Uterus (tissue), 4 donors: ENCODE measurements around the gene IRF2. TPM values are rescaled to one million over a fixed set of nuclear protein-coding genes. Genes with fewer than 3 reads are reported as not detected.

Source experiments
- DNase-seq, 2 donors: peaks; one replicate each; pipeline ENCODE4 v3.0.0-alpha.2; 2019 to 2020
- H3K27ac ChIP-seq, 2 donors: fragments of 200-600 bp; sonication (generic); 1 replicate in 1 of 2; 2 replicates in 1 of 2; pipeline ENCODE4 v1.5.1; 2016 to 2018
- H3K27me3 ChIP-seq, 2 donors: fragments of 200-600 bp; sonication (generic); one replicate each; pipeline ENCODE4 v1.5.1; 2018 to 2019; ENCODE audit warnings: control low read depth in 1 of 2
- H3K36me3 ChIP-seq, 2 donors: fragments of 200-600 bp; sonication (generic); one replicate each; pipeline ENCODE4 v1.5.1; 2019; ENCODE audit warnings: control low read depth in 1 of 2
- H3K4me1 ChIP-seq, 2 donors: fragments of 200-600 bp; sonication (generic); one replicate each; pipeline ENCODE4 v1.5.1; 2018 to 2019; ENCODE audit warnings: control low read depth in 1 of 2
- H3K4me3 ChIP-seq, 2 donors: fragments of 200-600 bp; sonication (generic); 1 replicate in 1 of 2; 2 replicates in 1 of 2; pipeline ENCODE4 v1.5.1; 2018 to 2019; ENCODE audit warnings: mild to moderate bottlenecking in 1 of 2
- H3K9me3 ChIP-seq, 2 donors: fragments of 200-600 bp; sonication (generic); one replicate each; pipeline ENCODE4 v1.5.1; 2019; ENCODE audit warnings: control low read depth in 1 of 2
- CTCF ChIP-seq, 4 experiments: fragments of 200-600 bp in 2 of 4; fragments of 450-650 bp in 2 of 4; sonication (generic) in 2 of 4; IDR thresholded peaks; one replicate each; pipeline ENCODE4 v1.5.1; 2016 to 2019; ENCODE audit warnings: antibody characterized with exemption in 4 of 4, mild to moderate bottlenecking in 2 of 4, moderate library complexity in 1 of 4
- POLR2A ChIP-seq, 2 donors: fragments of 450-650 bp; IDR thresholded peaks; one replicate each; pipeline ENCODE4 v1.6.1; 2016; ENCODE audit warnings: antibody characterized with exemption in 2 of 2, mild to moderate bottlenecking in 1 of 2, moderate library complexity in 1 of 2
- intact Hi-C: fragments of 100-400 bp; cut with DNase I; formaldehyde crosslinking; loops from one replicate; pipeline ENCODE4 v1.15.1; 2023; ENCODE audit warnings: low total_unique reads
- total RNA-seq, 4 donors: library from RNA; depleted of rRNA in 3 of 4; stranded (reverse); fragments of >200 nt in 3 of 4; gene quantifications; one replicate each; pipeline versions ENCODE4 v1.1.0 to v1.2.4, GENCODE V29; 2014 to 2023
- donor health status: DM: yes; HTN: yes; CAD: no.

The IRF2 gene
- total RNA-seq, 4 donors from 2014 or later: 7.9 to 45.7 (median 35.7) TPM

- intact Hi-C loops: no loop called here
- peaks cover 0 to 13% of the 10 kb centered on the region in 2 donors for H3K4me1 ChIP-seq
- no peaks in the 10 kb centered on the region for H3K9me3 ChIP-seq
- no peaks in the 10 kb centered on the region for H3K27me3 ChIP-seq
- TF ChIP-seq POLR2A (IDR thresholded peaks at IDR 0.05) (no peak), CTCF (IDR thresholded peaks at IDR 0.05) (no peak)
- no peak for DNase-seq
- no peak overlapping the region for H3K27ac ChIP-seq
- H3K4me3 ChIP-seq: no peak overlapping the region
- H3K36me3 ChIP-seq: no peaks in the 10 kb centered on the region
These were observed 35.0 kb downstream of the IRF2 start for GRCh38 chr4:184439386-184439785.

- H3K9me3 ChIP-seq: no peaks in the 10 kb centered on the region
- no peaks in the 10 kb centered on the region for H3K36me3 ChIP-seq
- no peaks in the 10 kb centered on the region for H3K27me3 ChIP-seq
- peaks cover 0 to 13% of the 10 kb centered on the region in 2 donors for H3K4me1 ChIP-seq
- no peak overlapping the region for H3K4me3 ChIP-seq
- TF ChIP-seq POLR2A (IDR thresholded peaks at IDR 0.05) (no peak), CTCF (IDR thresholded peaks at IDR 0.05) (no peak)
- H3K27ac ChIP-seq: no peak overlapping the region
- DNase-seq: no peak
- intact Hi-C loops: no loop called here
These were observed 36.0 kb downstream of the IRF2 start for GRCh38 chr4:184438375-184438774.

GRCh38 chr4:184437565-184438265, 36.6 kb downstream of the IRF2 start:
- Histone ChIP-seq H3K9me3 (no peaks in the 10 kb centered on the region), H3K4me1 (peaks cover 0 to 13% of the 10 kb centered on the region in 2 donors), H3K27ac (no peak overlapping the region), H3K36me3 (no peaks in the 10 kb centered on the region), H3K4me3 (no peak overlapping the region), H3K27me3 (no peaks in the 10 kb centered on the region)
- no peak for DNase-seq
- intact Hi-C loops: no loop called here
- TF ChIP-seq POLR2A (IDR thresholded peaks at IDR 0.05): no peak
- no peak for TF ChIP-seq CTCF (IDR thresholded peaks at IDR 0.05)

GRCh38 chr4:184434501-184435066, 39.8 kb downstream of the IRF2 start:
- H3K27me3 ChIP-seq: no peaks in the 10 kb centered on the region
- no peak overlapping the region for H3K4me3 ChIP-seq
- H3K36me3 ChIP-seq: no peaks in the 10 kb centered on the region
- no peaks in the 10 kb centered on the region for H3K9me3 ChIP-seq
- no peak for DNase-seq
- no peak overlapping the region for H3K27ac ChIP-seq
- intact Hi-C loops: no loop called here
- no peak for TF ChIP-seq POLR2A (IDR thresholded peaks at IDR 0.05)
- TF ChIP-seq CTCF (IDR thresholded peaks at IDR 0.05): no peak
- no peaks in the 10 kb centered on the region for H3K4me1 ChIP-seq

GRCh38 chr4:184434021-184434420, 40.3 kb downstream of the IRF2 start:
- TF ChIP-seq CTCF (IDR thresholded peaks at IDR 0.05): no peak
- TF ChIP-seq POLR2A (IDR thresholded peaks at IDR 0.05): no peak
- Histone ChIP-seq H3K27me3 (no peaks in the 10 kb centered on the region), H3K9me3 (no peaks in the 10 kb centered on the region), H3K27ac (no peak overlapping the region), H3K4me3 (no peak overlapping the region), H3K36me3 (no peaks in the 10 kb centered on the region), H3K4me1 (no peaks in the 10 kb centered on the region)
- DNase-seq: no peak
- intact Hi-C loops: no loop called here
